Body of pancreas (tissue), 4 donors: ENCODE data around the gene TOR2A. TPM values are rescaled to one million over a fixed set of nuclear protein-coding genes. Genes with fewer than 3 reads are reported as not detected.
A peak's percentile ranks its signal among the peaks of the same experiment; 100 is the strongest.

Experiments
- ATAC-seq: fragments of 150-250 bp; one replicate; pipeline ENCODE4 v1.9.1; 2016
- DNase-seq, 4 donors: peaks; one replicate each; pipeline ENCODE4 v3.0.0-alpha.2; 2019
- H3K27ac ChIP-seq, 4 donors: fragments of 200-600 bp; sonication (generic); 1 replicate in 3 of 4; 2 replicates in 1 of 4; pipeline versions ENCODE4 v1.5.1 to v1.6.1; 2016 to 2019; ENCODE audit warnings: mild to moderate bottlenecking in 1 of 4, mixed read lengths in 1 of 4, moderate library complexity in 1 of 4
- H3K27me3 ChIP-seq, 2 donors: fragments of 200-600 bp; sonication (generic); one replicate each; pipeline ENCODE4 v1.6.0; 2016; ENCODE audit warnings: mild to moderate bottlenecking in 1 of 2
- H3K36me3 ChIP-seq, 2 donors: fragments of 200-600 bp; sonication (generic); replicated peaks in 1 of 2; 2 replicates each; pipeline ENCODE4 v1.5.1; 2016; ENCODE audit warnings: low read depth in 2 of 2; ENCODE audit not compliant: insufficient read depth in 1 of 2
- H3K4me1 ChIP-seq: fragments of 200-600 bp; sonication (generic); one replicate; pipeline ENCODE4 v1.6.0; 2016
- H3K4me3 ChIP-seq, 2 donors: fragments of 200-600 bp; sonication (generic); 1 replicate in 1 of 2; 2 replicates in 1 of 2; pipeline ENCODE4 v1.5.1; 2016 to 2019
- H3K9me3 ChIP-seq, 3 donors: fragments of 200-600 bp; sonication (generic); 1 replicate in 2 of 3; 2 replicates in 1 of 3; pipeline ENCODE4 v1.5.1; 2016
- POLR2A ChIP-seq, 3 donors: fragments of 450-650 bp; IDR thresholded peaks; one replicate each; pipeline ENCODE4 v1.6.1; 2016; ENCODE audit warnings: antibody characterized with exemption in 3 of 3, mild to moderate bottlenecking in 2 of 3
- WGBS, 2 donors: methylation state at CpG; one replicate each; pipeline ENCODE4 v1.1.5; 2017; 5-methylcytosine and 5-hydroxymethylcytosine counted together
- intact Hi-C: fragments of 100-400 bp; cut with DNase I; formaldehyde crosslinking; loops from one replicate; pipeline ENCODE4 v1.15.1; 2023
- total RNA-seq, 2 donors: library from RNA; depleted of rRNA; stranded (reverse); fragments of >200 nt; gene quantifications; one replicate each; pipeline ENCODE4 v1.1.0, GENCODE V29; 2016
- TF ChIP-seq, protein P1 (sequence below), 7 experiments: fragments of 450-650 bp in 4 of 7; fragments of 200-600 bp in 3 of 7; sonication (generic) in 3 of 7; IDR thresholded peaks; one replicate each; pipeline ENCODE4 v1.5.1; 2016 to 2019; ENCODE audit warnings: antibody characterized with exemption in 7 of 7

Gene TOR2A
- total RNA-seq, 2 donors from 2014 or later = 8.3 to 14.2 TPM

DNA sequence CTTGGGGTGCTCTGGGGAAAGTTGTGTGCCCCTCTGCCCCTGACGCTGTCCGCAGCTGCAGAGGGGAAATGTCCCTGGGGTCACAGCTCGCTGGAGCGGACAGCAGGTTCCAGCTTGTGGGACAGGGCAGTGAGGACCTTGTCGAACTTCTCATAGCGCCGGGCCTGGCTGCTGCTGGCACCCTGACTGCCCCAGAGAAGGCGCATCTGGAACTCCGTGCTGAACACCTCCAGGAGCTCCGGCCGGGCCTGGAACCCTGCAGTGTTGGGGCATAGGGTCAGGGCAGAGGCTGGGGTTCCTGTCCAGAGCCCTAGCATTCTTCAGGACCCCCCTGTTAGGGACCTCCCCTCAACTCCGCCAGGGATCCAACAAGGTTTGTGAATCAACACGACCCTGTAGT is 3.6 kb upstream of the TOR2A start:
- TF ChIP-seq, protein P1, sequence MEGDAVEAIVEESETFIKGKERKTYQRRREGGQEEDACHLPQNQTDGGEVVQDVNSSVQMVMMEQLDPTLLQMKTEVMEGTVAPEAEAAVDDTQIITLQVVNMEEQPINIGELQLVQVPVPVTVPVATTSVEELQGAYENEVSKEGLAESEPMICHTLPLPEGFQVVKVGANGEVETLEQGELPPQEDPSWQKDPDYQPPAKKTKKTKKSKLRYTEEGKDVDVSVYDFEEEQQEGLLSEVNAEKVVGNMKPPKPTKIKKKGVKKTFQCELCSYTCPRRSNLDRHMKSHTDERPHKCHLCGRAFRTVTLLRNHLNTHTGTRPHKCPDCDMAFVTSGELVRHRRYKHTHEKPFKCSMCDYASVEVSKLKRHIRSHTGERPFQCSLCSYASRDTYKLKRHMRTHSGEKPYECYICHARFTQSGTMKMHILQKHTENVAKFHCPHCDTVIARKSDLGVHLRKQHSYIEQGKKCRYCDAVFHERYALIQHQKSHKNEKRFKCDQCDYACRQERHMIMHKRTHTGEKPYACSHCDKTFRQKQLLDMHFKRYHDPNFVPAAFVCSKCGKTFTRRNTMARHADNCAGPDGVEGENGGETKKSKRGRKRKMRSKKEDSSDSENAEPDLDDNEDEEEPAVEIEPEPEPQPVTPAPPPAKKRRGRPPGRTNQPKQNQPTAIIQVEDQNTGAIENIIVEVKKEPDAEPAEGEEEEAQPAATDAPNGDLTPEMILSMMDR (IDR thresholded peaks at IDR 0.05) = no peak
- TF ChIP-seq POLR2A (IDR thresholded peaks at IDR 0.05) = no peak
- ATAC-seq (no peak), DNase-seq (no peak)
- 73 to 75% methylated on average over 2 to 12 of the region's 13 CpGs for WGBS, 2 donors
- intact Hi-C loops = loop anchor here (5.0 to 10.0 kb wide), 2 partner anchors 136 to 194 kb away; partner anchors contain the start of genes AK1 and PIP5KL1
- no peak overlapping the region for H3K27ac ChIP-seq
- H3K27me3 ChIP-seq = no peaks in the 10 kb centered on the region
- peaks cover 23% of the 10 kb centered on the region for H3K4me1 ChIP-seq
- no peaks in the 10 kb centered on the region for H3K36me3 ChIP-seq
- no peaks in the 10 kb centered on the region for H3K9me3 ChIP-seq
- no peak overlapping the region for H3K4me3 ChIP-seq

DNA sequence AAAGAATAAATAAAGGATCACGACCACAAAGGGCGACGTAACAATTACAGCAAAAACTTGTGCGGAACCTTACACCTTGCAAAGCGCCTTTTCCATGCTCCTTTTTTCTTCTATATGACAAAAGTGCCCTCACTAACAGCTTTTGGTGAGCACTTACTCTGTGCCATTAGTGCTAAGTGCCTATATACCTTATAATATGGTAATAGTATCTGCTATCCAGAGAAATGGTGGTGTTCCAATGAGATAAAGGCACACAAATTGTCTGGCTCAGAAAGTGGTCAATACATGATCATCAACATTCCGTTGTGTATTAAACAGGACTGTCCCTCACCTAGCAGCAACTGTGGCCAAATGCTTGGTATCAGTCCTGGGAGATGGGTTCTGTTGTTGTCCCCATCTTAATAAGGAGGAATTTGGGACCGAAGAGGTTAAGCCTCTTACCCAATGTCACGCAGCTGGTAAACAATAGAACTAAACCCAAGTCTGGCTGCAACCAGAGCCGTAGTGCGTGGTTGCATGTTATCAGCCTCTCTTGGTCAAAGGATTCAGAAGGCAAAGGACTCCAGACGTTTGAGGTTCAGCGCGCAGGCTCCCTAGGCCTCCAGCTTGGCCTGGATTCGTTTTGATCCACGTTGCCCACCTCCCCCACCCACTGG is 564 bp upstream of the TOR2A start:
- DNase-seq (no peak), ATAC-seq (no peak)
- Histone ChIP-seq H3K27me3 (no peaks in the 10 kb centered on the region), H3K36me3 (no peaks in the 10 kb centered on the region), H3K27ac (peak overlapping the region in 2 of 4 donors; percentile 93 to 99), H3K9me3 (no peaks in the 10 kb centered on the region), H3K4me3 (no peak overlapping the region), H3K4me1 (peaks cover 7% of the 10 kb centered on the region)
- intact Hi-C loops = loop anchor here (5.0 to 10.0 kb wide), 2 partner anchors 139 to 197 kb away; partner anchors contain the start of genes AK1 and PIP5KL1
- no peak for TF ChIP-seq POLR2A (IDR thresholded peaks at IDR 0.05)
- TF ChIP-seq, protein P1 (IDR thresholded peaks at IDR 0.05) = no peak
- 20 to 21% methylated on average over 12 to 15 of the region's 15 CpGs for WGBS, 2 donors

DNA sequence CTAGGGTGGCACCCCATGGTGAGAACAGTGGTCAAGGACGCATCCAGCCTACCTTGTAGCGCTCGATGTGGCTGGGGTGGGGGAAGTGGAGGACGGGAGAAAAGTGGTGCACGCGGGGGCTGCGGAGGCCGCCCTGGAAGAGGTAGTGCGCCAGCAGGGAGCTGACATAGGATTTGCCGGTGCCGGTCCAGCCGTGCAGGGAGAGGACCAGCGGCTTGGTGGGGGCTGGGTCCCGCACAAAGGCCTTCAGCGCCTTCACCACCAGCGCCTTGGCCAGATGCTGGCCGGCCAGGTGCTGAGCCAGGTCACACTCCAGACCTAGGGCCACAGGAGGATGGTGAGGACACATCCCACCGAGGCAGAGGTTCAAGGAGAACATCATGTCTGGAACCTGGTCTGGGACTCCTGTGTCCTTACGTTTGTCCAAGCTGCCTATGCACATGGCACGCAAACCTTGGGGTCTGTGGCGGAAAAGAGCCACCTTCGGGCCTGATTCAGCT is 797 bp downstream of the TOR2A start:
- H3K27me3 ChIP-seq = no peaks in the 10 kb centered on the region
- DNase-seq (peak in 1 of 4 donors; percentile 23), ATAC-seq (peak; percentile 0)
- no peaks in the 10 kb centered on the region for H3K36me3 ChIP-seq
- TF ChIP-seq POLR2A (IDR thresholded peaks at IDR 0.05) = no peak
- TF ChIP-seq, protein P1 (IDR thresholded peaks at IDR 0.05) = no peak
- H3K9me3 ChIP-seq = no peaks in the 10 kb centered on the region
- peaks cover 7% of the 10 kb centered on the region for H3K4me1 ChIP-seq
- H3K27ac ChIP-seq = peak overlapping the region; percentile 81 to 99 (median 93)
- peak overlapping the region in 1 of 2 donors; percentile 70 for H3K4me3 ChIP-seq
- intact Hi-C loops = loop anchor here (5.0 to 10.0 kb wide), 4 partner anchors 48 to 188 kb away; partner anchors contain the start of gene AK1
- WGBS, 2 donors = 28 to 46% methylated on average over 16 to 22 of the region's 22 CpGs

DNA sequence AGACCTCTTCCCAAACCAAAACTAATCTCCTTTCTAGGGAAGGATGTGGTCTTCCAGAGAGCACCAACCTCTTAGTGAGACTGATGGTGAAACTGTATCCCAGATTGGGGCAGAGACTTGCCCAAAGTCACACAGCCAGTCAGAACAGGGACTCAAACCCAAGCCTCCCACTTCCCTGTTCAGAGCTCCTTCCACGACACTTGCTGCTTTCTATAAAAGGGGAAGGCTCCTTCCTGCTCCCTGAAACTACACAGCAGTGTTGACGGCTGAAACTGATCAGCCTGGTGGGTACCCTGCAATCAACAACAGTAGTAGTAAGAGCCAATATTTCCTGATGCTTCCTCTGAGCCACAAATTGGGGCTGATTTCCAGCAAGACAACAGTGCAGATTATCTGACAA is 1.5 kb downstream of the TOR2A start:
- H3K36me3 ChIP-seq = no peaks in the 10 kb centered on the region
- DNase-seq (no peak), ATAC-seq (no peak)
- intact Hi-C loops = loop anchor here (5.0 to 10.0 kb wide), 4 partner anchors 49 to 189 kb away; partner anchors contain the start of gene AK1
- TF ChIP-seq, protein P1 (IDR thresholded peaks at IDR 0.05) = no peak
- no peak for TF ChIP-seq POLR2A (IDR thresholded peaks at IDR 0.05)
- WGBS, 2 donors = 60 to 75% methylated on average over 1 to 2 of the region's 2 CpGs
- H3K4me3 ChIP-seq = no peak overlapping the region
- no peak overlapping the region for H3K27ac ChIP-seq
- peaks cover 7% of the 10 kb centered on the region for H3K4me1 ChIP-seq
- H3K27me3 ChIP-seq = no peaks in the 10 kb centered on the region
- H3K9me3 ChIP-seq = no peaks in the 10 kb centered on the region
